Neuron (in vitro differentiated cells): ENCODE data around the gene HSF2.

Experiments used
- H2AFZ ChIP-seq: one replicate; pipeline ENCODE4 v1.6.1; 2013; ENCODE audit warnings: low read depth, mild to moderate bottlenecking, inconsistent platforms, low read length, moderate library complexity
- H3K27me3 ChIP-seq: one replicate; pipeline ENCODE4 v1.6.1; 2013; ENCODE audit warnings: low read length; ENCODE audit not compliant: insufficient read depth
- H3K36me3 ChIP-seq: one replicate; pipeline ENCODE4 v1.6.1; 2013; ENCODE audit warnings: low read length; ENCODE audit not compliant: insufficient read depth
- H3K4me1 ChIP-seq: one replicate; pipeline ENCODE4 v1.6.1; 2013; ENCODE audit warnings: low read length; ENCODE audit not compliant: insufficient read depth
- H3K4me3 ChIP-seq: 2 replicates; pipeline ENCODE4 v1.5.1; 2013; ENCODE audit warnings: mild to moderate bottlenecking, low read length, moderate library complexity
- H3K9me3 ChIP-seq: one replicate; pipeline ENCODE4 v1.6.1; 2013; ENCODE audit warnings: low read length

HSF2 gene

GRCh38 chr6:122476131-122476530, 76.7 kb downstream of the HSF2 start:
- Histone ChIP-seq H3K4me3 (no peak overlapping the region), H3K27me3 (no peaks in the 10 kb centered on the region), H3K36me3 (no peaks in the 10 kb centered on the region), H2AFZ (no peak overlapping the region), H3K4me1 (no peaks in the 10 kb centered on the region), H3K9me3 (no peaks in the 10 kb centered on the region)

GRCh38 chr6:122482750-122483080, 83.3 kb downstream of the HSF2 start:
- H3K4me3 ChIP-seq: no peak overlapping the region
- no peak overlapping the region for H2AFZ ChIP-seq
- no peaks in the 10 kb centered on the region for H3K4me1 ChIP-seq
- no peaks in the 10 kb centered on the region for H3K27me3 ChIP-seq
- no peaks in the 10 kb centered on the region for H3K9me3 ChIP-seq
- no peaks in the 10 kb centered on the region for H3K36me3 ChIP-seq
